Activated CD4-positive, alpha-beta T cell treated with anti-CD3 and anti-CD28 coated beads, Interleukin-2, amount 50 U/mL, for 16 hours (primary cell): ENCODE results near the gene NUP133.
"Not testable (repeated sequence)": the region's sequence is repeated elsewhere in the genome, so short reads cannot be mapped to it uniquely, and the experiment has no call there.

Experiments used
- DNase-seq: peaks from one replicate; pipeline ENCODE4 v3.0.0-alpha.2; 2020

Gene NUP133

GRCh38 chr1:229448354-229448753, 59.8 kb downstream of the NUP133 start:
- DNase-seq, result no peak

- no peak for DNase-seq
Observed at GRCh38 chr1:229447809-229448252, 60.3 kb downstream of the NUP133 start.

GRCh38 chr1:229445828-229446227, 62.3 kb downstream of the NUP133 start:
- DNase-seq, result no peak

GRCh38 chr1:229440851-229441537, 67.1 kb downstream of the NUP133 start:
- peak; percentile 92 for DNase-seq

GRCh38 chr1:229438021-229438420, 70.1 kb downstream of the NUP133 start:
- no peak for DNase-seq

GRCh38 chr1:229437443-229437842, 70.7 kb downstream of the NUP133 start:
- DNase-seq, result no peak

GRCh38 chr1:229436201-229436600, 71.9 kb downstream of the NUP133 start:
- DNase-seq, result no peak

- no peak for DNase-seq
Observed at GRCh38 chr1:229434641-229435051, 73.5 kb downstream of the NUP133 start.

- no peak for DNase-seq
Observed at GRCh38 chr1:229434005-229434640, 74.0 kb downstream of the NUP133 start, which contains the start of gene ACTA1. Gene ACTA1, minus strand, starts transcription at chr1:229434094. Its CDS starts 979 bp downstream, at chr1:229433115.

- DNase-seq, result no peak
Observed at GRCh38 chr1:229433364-229434004, 74.7 kb downstream of the NUP133 start.

- DNase-seq, result no peak
Observed at GRCh38 chr1:229432905-229433304, 75.2 kb downstream of the NUP133 start.

- no peak for DNase-seq
Observed at GRCh38 chr1:229432116-229432461, 76.1 kb downstream of the NUP133 start.

- no peak for DNase-seq
Observed at GRCh38 chr1:229431284-229432115, 76.6 kb downstream of the NUP133 start.

- DNase-seq, result peak; percentile 34
Observed at GRCh38 chr1:229430761-229431283, 77.3 kb downstream of the NUP133 start.

- no peak for DNase-seq
Observed at GRCh38 chr1:229428256-229428655, 79.9 kb downstream of the NUP133 start.

GRCh38 chr1:229427572-229427971, 80.6 kb downstream of the NUP133 start:
- no peak for DNase-seq

- DNase-seq, result no peak
Observed at GRCh38 chr1:229425564-229426159, 82.5 kb downstream of the NUP133 start.

GRCh38 chr1:229420765-229421164, 87.4 kb downstream of the NUP133 start:
- no peak for DNase-seq

- DNase-seq, result no peak
Observed at GRCh38 chr1:229420224-229420623, 87.9 kb downstream of the NUP133 start.

- not testable (repeated sequence) for DNase-seq
Observed at GRCh38 chr1:229418586-229418985, 89.6 kb downstream of the NUP133 start.

- not testable (repeated sequence) for DNase-seq
Observed at GRCh38 chr1:229412810-229413209, 95.3 kb downstream of the NUP133 start.

- DNase-seq, result no peak
Observed at GRCh38 chr1:229412056-229412455, 96.1 kb downstream of the NUP133 start.
